Endothelial cell of umbilical vein (primary cell): ENCODE measurements around the gene CAND1.

Experiments
- EZH2 ChIP-seq: IDR thresholded peaks from 2 replicates; pipeline ENCODE4 v1.6.1; 2012; ENCODE audit warnings: borderline replicate concordance, low read depth, mild to moderate bottlenecking, moderate library complexity, low read length, inconsistent platforms; ENCODE audit not compliant: severe bottlenecking
- FOS ChIP-seq: IDR thresholded peaks from 2 replicates; pipeline ENCODE4 v1.6.1; 2011; ENCODE audit warnings: mild to moderate bottlenecking, low read length, moderate library complexity, borderline replicate concordance; ENCODE audit not compliant: insufficient read depth
- GATA2 ChIP-seq: IDR thresholded peaks from 2 replicates; pipeline ENCODE4 v1.7.0; 2011; ENCODE audit warnings: low read depth, mild to moderate bottlenecking, moderate library complexity, mixed read lengths, low read length; ENCODE audit not compliant: insufficient read length, insufficient read depth
- JUN ChIP-seq: IDR thresholded peaks from 2 replicates; pipeline ENCODE4 v1.6.1; 2011; ENCODE audit warnings: borderline replicate concordance, low read depth; ENCODE audit not compliant: insufficient read length, insufficient read depth
- MYC ChIP-seq: IDR thresholded peaks from one replicate; pipeline ENCODE4 v1.6.1; 2011; ENCODE audit warnings: mild to moderate bottlenecking, low read depth, low read length
- POLR2A ChIP-seq: IDR thresholded peaks from 2 replicates; pipeline ENCODE4 v1.6.1; 2012; ENCODE audit warnings: low read depth, mild to moderate bottlenecking, control low read depth, low read length
- POLR2AphosphoS5 ChIP-seq: IDR thresholded peaks from 2 replicates; pipeline ENCODE4 v1.6.1; 2012; ENCODE audit warnings: low read depth, mild to moderate bottlenecking, control low read depth, low read length, moderate library complexity; ENCODE audit not compliant: insufficient read depth
- TF ChIP-seq, protein P1 (sequence below), 2 donors: IDR thresholded peaks; 1 replicate in 1 of 2; 2 replicates in 1 of 2; pipeline ENCODE4 v1.5.1; 2011; ENCODE audit warnings: low read length in 2 of 2, mild to moderate bottlenecking in 2 of 2, moderate library complexity in 2 of 2, control low read depth in 1 of 2, inconsistent platforms in 1 of 2, low read depth in 1 of 2; ENCODE audit not compliant: insufficient read depth in 1 of 2; ENCODE audit errors: extremely low read depth in 1 of 2
- TF ChIP-seq, protein P2 (sequence below): IDR thresholded peaks from 2 replicates; pipeline ENCODE4 v1.6.1; 2011; ENCODE audit not compliant: insufficient read depth, insufficient read length

DNA sequence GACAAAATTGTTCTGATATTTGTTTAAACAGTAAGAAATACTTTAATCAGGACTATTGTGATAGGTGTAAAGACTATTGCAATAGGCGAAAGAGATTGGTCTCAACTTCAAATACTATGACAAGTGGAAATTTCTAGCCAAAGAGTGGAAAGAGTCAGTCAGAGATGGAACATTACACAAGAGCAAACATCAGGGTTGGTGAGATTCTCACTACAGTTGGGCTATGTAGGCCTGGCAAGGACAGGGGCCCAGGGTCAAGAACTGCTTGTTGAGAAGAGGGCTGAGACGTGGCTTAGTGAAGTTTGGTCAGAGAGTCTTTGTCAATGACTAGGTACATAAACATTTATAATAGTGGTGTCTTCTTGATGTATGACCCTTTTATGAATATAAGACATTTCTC, 19.4 kb downstream of the CAND1 start:
- TF ChIP-seq, protein P1, sequence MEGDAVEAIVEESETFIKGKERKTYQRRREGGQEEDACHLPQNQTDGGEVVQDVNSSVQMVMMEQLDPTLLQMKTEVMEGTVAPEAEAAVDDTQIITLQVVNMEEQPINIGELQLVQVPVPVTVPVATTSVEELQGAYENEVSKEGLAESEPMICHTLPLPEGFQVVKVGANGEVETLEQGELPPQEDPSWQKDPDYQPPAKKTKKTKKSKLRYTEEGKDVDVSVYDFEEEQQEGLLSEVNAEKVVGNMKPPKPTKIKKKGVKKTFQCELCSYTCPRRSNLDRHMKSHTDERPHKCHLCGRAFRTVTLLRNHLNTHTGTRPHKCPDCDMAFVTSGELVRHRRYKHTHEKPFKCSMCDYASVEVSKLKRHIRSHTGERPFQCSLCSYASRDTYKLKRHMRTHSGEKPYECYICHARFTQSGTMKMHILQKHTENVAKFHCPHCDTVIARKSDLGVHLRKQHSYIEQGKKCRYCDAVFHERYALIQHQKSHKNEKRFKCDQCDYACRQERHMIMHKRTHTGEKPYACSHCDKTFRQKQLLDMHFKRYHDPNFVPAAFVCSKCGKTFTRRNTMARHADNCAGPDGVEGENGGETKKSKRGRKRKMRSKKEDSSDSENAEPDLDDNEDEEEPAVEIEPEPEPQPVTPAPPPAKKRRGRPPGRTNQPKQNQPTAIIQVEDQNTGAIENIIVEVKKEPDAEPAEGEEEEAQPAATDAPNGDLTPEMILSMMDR (IDR thresholded peaks at IDR 0.05; ENCODE audit: extremely low read depth in 1 of 2, insufficient read depth in 1 of 2, low read depth in 1 of 2, low read length in 2 of 2) = no peak
- TF ChIP-seq EZH2 (no peak), JUN (no peak), POLR2A (no peak), MYC (no peak), POLR2AphosphoS5 (no peak), FOS (no peak), GATA2 (no peak)
- TF ChIP-seq, protein P2, sequence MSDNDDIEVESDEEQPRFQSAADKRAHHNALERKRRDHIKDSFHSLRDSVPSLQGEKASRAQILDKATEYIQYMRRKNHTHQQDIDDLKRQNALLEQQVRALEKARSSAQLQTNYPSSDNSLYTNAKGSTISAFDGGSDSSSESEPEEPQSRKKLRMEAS = no peak
